ENCODE results near the gene CDH11.

CDH11 gene

GRCh38 chr16:65003621-65004020, 118.2 kb downstream of the CDH11 start:
- Histone ChIP-seq H3K79me2 (ENCODE audit: insufficient read depth, low read length) (no peaks in the 10 kb centered on the region), H3K4me1 (ENCODE audit: insufficient read depth, low read length, poor library complexity, severe bottlenecking) (no peaks in the 10 kb centered on the region), H3K9me3 (ENCODE audit: insufficient read depth, low read depth, low read length) (no peaks in the 10 kb centered on the region; the same call in 1 of the 2 replicates), H2AFZ (ENCODE audit: low read length) (no peak overlapping the region), H3K9me2 (replicated peaks; ENCODE audit: low read depth, low read length) (no peaks in the 10 kb centered on the region), H3K27me3 (ENCODE audit: insufficient read depth, low read length, poor library complexity, severe bottlenecking) (no peaks in the 10 kb centered on the region), H3K9ac (ENCODE audit: low read depth, low read length, poor library complexity, severe bottlenecking) (no peak overlapping the region), H3K4me3 (ENCODE audit: low read length, poor library complexity, severe bottlenecking) (no peak overlapping the region), H3K4me2 (ENCODE audit: low read depth, low read length, poor library complexity, severe bottlenecking) (no peak overlapping the region), H4K20me1 (ENCODE audit: insufficient read depth, low read length, poor library complexity, severe bottlenecking) (no peaks in the 10 kb centered on the region), H3F3A (ENCODE audit: low read depth) (no peaks in the 10 kb centered on the region), H3K36me3 (ENCODE audit: insufficient read depth, low read length) (no peaks in the 10 kb centered on the region)
- TF ChIP-seq EZH2phosphoT487 (IDR thresholded peaks at IDR 0.05; ENCODE audit: borderline replicate concordance): no peak
- no peak for TF ChIP-seq CTCF (conservative IDR thresholded peaks at IDR 0.05; ENCODE audit: low read length)

- no peak overlapping the region for H2AFZ ChIP-seq (ENCODE audit: low read length)
- no peak overlapping the region for H3K4me2 ChIP-seq (ENCODE audit: low read depth, low read length, poor library complexity, severe bottlenecking)
- H3F3A ChIP-seq (ENCODE audit: low read depth): no peaks in the 10 kb centered on the region
- H3K9me3 ChIP-seq (ENCODE audit: insufficient read depth, low read depth, low read length): no peaks in the 10 kb centered on the region; the same call in 1 of the 2 replicates
- no peaks in the 10 kb centered on the region for H3K79me2 ChIP-seq (ENCODE audit: insufficient read depth, low read length)
- H3K9ac ChIP-seq (ENCODE audit: low read depth, low read length, poor library complexity, severe bottlenecking): no peak overlapping the region
- H3K27me3 ChIP-seq (ENCODE audit: insufficient read depth, low read length, poor library complexity, severe bottlenecking): no peaks in the 10 kb centered on the region
- no peaks in the 10 kb centered on the region for H4K20me1 ChIP-seq (ENCODE audit: insufficient read depth, low read length, poor library complexity, severe bottlenecking)
- TF ChIP-seq EZH2phosphoT487 (IDR thresholded peaks at IDR 0.05; ENCODE audit: borderline replicate concordance) (no peak), CTCF (conservative IDR thresholded peaks at IDR 0.05; ENCODE audit: low read length) (no peak)
- no peaks in the 10 kb centered on the region for H3K36me3 ChIP-seq (ENCODE audit: insufficient read depth, low read length)
- no peaks in the 10 kb centered on the region for H3K9me2 ChIP-seq (replicated peaks; ENCODE audit: low read depth, low read length)
- H3K4me1 ChIP-seq (ENCODE audit: insufficient read depth, low read length, poor library complexity, severe bottlenecking): no peaks in the 10 kb centered on the region
- H3K4me3 ChIP-seq (ENCODE audit: low read length, poor library complexity, severe bottlenecking): no peak overlapping the region
These were observed 119.6 kb downstream of the CDH11 start for GRCh38 chr16:65002265-65002664.

GRCh38 chr16:65000654-65001053, 121.2 kb downstream of the CDH11 start:
- Histone ChIP-seq H3K9ac (ENCODE audit: low read depth, low read length, poor library complexity, severe bottlenecking) (no peak overlapping the region), H3K4me2 (ENCODE audit: low read depth, low read length, poor library complexity, severe bottlenecking) (no peak overlapping the region), H3K27me3 (ENCODE audit: insufficient read depth, low read length, poor library complexity, severe bottlenecking) (no peaks in the 10 kb centered on the region), H4K20me1 (ENCODE audit: insufficient read depth, low read length, poor library complexity, severe bottlenecking) (no peaks in the 10 kb centered on the region), H3F3A (ENCODE audit: low read depth) (no peaks in the 10 kb centered on the region), H2AFZ (ENCODE audit: low read length) (no peak overlapping the region), H3K36me3 (ENCODE audit: insufficient read depth, low read length) (no peaks in the 10 kb centered on the region), H3K79me2 (ENCODE audit: insufficient read depth, low read length) (no peaks in the 10 kb centered on the region), H3K4me1 (ENCODE audit: insufficient read depth, low read length, poor library complexity, severe bottlenecking) (no peaks in the 10 kb centered on the region), H3K4me3 (ENCODE audit: low read length, poor library complexity, severe bottlenecking) (no peak overlapping the region), H3K9me2 (replicated peaks; ENCODE audit: low read depth, low read length) (no peaks in the 10 kb centered on the region), H3K9me3 (ENCODE audit: insufficient read depth, low read depth, low read length) (no peaks in the 10 kb centered on the region)
- TF ChIP-seq CTCF (conservative IDR thresholded peaks at IDR 0.05; ENCODE audit: low read length): no peak
- TF ChIP-seq EZH2phosphoT487 (IDR thresholded peaks at IDR 0.05; ENCODE audit: borderline replicate concordance): no peak

Data from Loucy (cell line).